Neural cell (in vitro differentiated cells): ENCODE results near the gene PREX1. TPM values are rescaled to one million over a fixed set of nuclear protein-coding genes. Genes with fewer than 3 reads are reported as not detected.

Experiments
- H2AFZ ChIP-seq: fragments of 200-600, 300-800 bp; sonication (generic), shearing (Covaris generic); 2 replicates; pipeline ENCODE4 v1.6.0; 2014; ENCODE audit warnings: low read depth, mild to moderate bottlenecking, antibody characterized with exemption, low read length, moderate library complexity
- H3F3A ChIP-seq: fragments of 200-600 bp; shearing (Covaris generic); 2 replicates; pipeline ENCODE4 v1.6.1; 2016; ENCODE audit warnings: mild to moderate bottlenecking, moderate library complexity, mixed read lengths, antibody characterized with exemption, low read length; ENCODE audit not compliant: insufficient read depth, poor library complexity, severe bottlenecking
- H3K27ac ChIP-seq: fragments of 200-600, 300-800 bp; sonication (generic), shearing (Covaris generic); 2 replicates; pipeline ENCODE4 v1.5.1; 2014; ENCODE audit warnings: mild to moderate bottlenecking, low read length, moderate library complexity
- H3K27me3 ChIP-seq: fragments of 300-800, 200-600 bp; sonication (generic), shearing (Covaris generic); 2 replicates; pipeline ENCODE4 v1.6.0; 2014; ENCODE audit warnings: mild to moderate bottlenecking, low read depth, low read length, moderate library complexity; ENCODE audit not compliant: insufficient read depth
- H3K36me3 ChIP-seq: fragments of 300-800, 200-600 bp; sonication (generic), shearing (Covaris generic); 2 replicates; pipeline ENCODE4 v1.5.1; 2014; ENCODE audit warnings: mild to moderate bottlenecking, antibody characterized with exemption, low read length, moderate library complexity; ENCODE audit not compliant: insufficient read depth
- H3K4me2 ChIP-seq: fragments of 300-800, 200-600 bp; sonication (generic), shearing (Covaris generic); 2 replicates; pipeline ENCODE4 v1.6.0; 2014; ENCODE audit warnings: mild to moderate bottlenecking, low read length
- H3K4me3 ChIP-seq: fragments of 300-800, 200-600 bp; sonication (generic), shearing (Covaris generic); 2 replicates; pipeline ENCODE4 v1.5.1; 2014; ENCODE audit warnings: mild to moderate bottlenecking, low read length, moderate library complexity
- H3K79me2 ChIP-seq: fragments of 200-600 bp; shearing (Covaris generic); replicated peaks from 2 replicates; pipeline ENCODE4 v1.6.0; 2014; ENCODE audit warnings: mild to moderate bottlenecking, low read length, moderate library complexity; ENCODE audit not compliant: insufficient read depth
- H3K9ac ChIP-seq: fragments of 300-800, 200-600 bp; sonication (generic), shearing (Covaris generic); 2 replicates; pipeline ENCODE4 v1.6.1; 2016; ENCODE audit warnings: mild to moderate bottlenecking, low read length, mixed read lengths
- H3K9me2 ChIP-seq: fragments of 200-600 bp; shearing (Covaris generic); 2 replicates; pipeline ENCODE4 v1.6.1; 2016; ENCODE audit warnings: mild to moderate bottlenecking, low read length, mixed read lengths; ENCODE audit not compliant: insufficient read depth
- H3K9me3 ChIP-seq: fragments of 200-600, 300-800 bp; sonication (generic), shearing (Covaris generic); 2 replicates; pipeline ENCODE4 v1.6.1; 2016; ENCODE audit warnings: mild to moderate bottlenecking, mixed run types, low read length, moderate library complexity, mixed read lengths
- H4K20me1 ChIP-seq: fragments of 200-600 bp; shearing (Covaris generic); 2 replicates; pipeline ENCODE4 v1.6.1; 2016; ENCODE audit warnings: mild to moderate bottlenecking, mixed run types; ENCODE audit not compliant: insufficient read depth
- EP300 ChIP-seq: fragments of 450-650 bp; conservative IDR thresholded peaks from 2 replicates; pipeline ENCODE4 v1.6.1; 2014; ENCODE audit warnings: antibody characterized with exemption, mild to moderate bottlenecking, moderate library complexity; ENCODE audit not compliant: poor library complexity, severe bottlenecking
- EZH2 ChIP-seq: fragments of 200-600, 300-800 bp; shearing (Covaris generic), sonication (generic); IDR thresholded peaks from 2 replicates; pipeline ENCODE4 v1.6.1; 2014; ENCODE audit warnings: antibody characterized with exemption, low read length, borderline replicate concordance, mild to moderate bottlenecking; ENCODE audit not compliant: insufficient read depth, poor library complexity, severe bottlenecking
- MXI1 ChIP-seq: fragments of 450-650 bp; conservative IDR thresholded peaks from 2 replicates; pipeline ENCODE4 v1.6.1; 2014; ENCODE audit warnings: antibody characterized with exemption, mild to moderate bottlenecking; ENCODE audit not compliant: poor library complexity, severe bottlenecking
- POLR2AphosphoS5 ChIP-seq: IDR thresholded peaks from 2 replicates; pipeline ENCODE4 v1.6.1; 2012
- RAD21 ChIP-seq: fragments of 450-650 bp; conservative IDR thresholded peaks from 2 replicates; pipeline ENCODE4 v1.6.1; 2014; ENCODE audit warnings: antibody characterized with exemption, mild to moderate bottlenecking, moderate library complexity
- TAF1 ChIP-seq: IDR thresholded peaks from 2 replicates; pipeline ENCODE4 v1.6.1; 2012; ENCODE audit warnings: low read depth
- polyA plus RNA-seq: library from polyadenylated mRNA; depleted of rRNA; stranded (reverse); fragments of >200 nt; gene quantifications from 2 replicates; pipeline ENCODE4 v1.2.3, GENCODE V29; 2014
- TF ChIP-seq, protein P1 (sequence below): IDR thresholded peaks from 2 replicates; pipeline ENCODE4 v1.6.1; 2012; ENCODE audit warnings: borderline replicate concordance
- TF ChIP-seq, protein P2 (sequence below): fragments of 450-650 bp; IDR thresholded peaks from 2 replicates; pipeline ENCODE4 v1.5.1; 2014; ENCODE audit warnings: antibody characterized with exemption, mild to moderate bottlenecking, moderate library complexity; ENCODE audit not compliant: poor library complexity, severe bottlenecking

Gene PREX1
- polyA plus RNA-seq, 1 donor from 2014 or later: 0.06 TPM

DNA sequence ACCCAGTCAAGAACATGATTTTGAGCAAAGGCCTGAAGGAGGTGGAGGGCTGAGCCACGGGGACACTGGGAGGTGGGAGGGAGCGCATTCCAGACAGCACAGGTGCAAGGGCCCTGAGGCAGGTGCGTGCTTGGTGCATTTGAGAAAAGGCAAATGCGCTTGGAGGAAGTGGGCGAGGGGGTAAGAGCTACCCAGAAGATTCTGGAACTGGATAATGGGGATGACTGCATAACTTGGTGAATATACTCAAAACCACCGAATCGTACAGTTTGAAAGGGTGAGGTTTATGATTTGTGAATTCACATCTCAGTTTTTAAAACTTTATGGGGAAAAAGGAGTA is 9.8 kb downstream of the PREX1 start (continued):
- TF ChIP-seq, protein P1, sequence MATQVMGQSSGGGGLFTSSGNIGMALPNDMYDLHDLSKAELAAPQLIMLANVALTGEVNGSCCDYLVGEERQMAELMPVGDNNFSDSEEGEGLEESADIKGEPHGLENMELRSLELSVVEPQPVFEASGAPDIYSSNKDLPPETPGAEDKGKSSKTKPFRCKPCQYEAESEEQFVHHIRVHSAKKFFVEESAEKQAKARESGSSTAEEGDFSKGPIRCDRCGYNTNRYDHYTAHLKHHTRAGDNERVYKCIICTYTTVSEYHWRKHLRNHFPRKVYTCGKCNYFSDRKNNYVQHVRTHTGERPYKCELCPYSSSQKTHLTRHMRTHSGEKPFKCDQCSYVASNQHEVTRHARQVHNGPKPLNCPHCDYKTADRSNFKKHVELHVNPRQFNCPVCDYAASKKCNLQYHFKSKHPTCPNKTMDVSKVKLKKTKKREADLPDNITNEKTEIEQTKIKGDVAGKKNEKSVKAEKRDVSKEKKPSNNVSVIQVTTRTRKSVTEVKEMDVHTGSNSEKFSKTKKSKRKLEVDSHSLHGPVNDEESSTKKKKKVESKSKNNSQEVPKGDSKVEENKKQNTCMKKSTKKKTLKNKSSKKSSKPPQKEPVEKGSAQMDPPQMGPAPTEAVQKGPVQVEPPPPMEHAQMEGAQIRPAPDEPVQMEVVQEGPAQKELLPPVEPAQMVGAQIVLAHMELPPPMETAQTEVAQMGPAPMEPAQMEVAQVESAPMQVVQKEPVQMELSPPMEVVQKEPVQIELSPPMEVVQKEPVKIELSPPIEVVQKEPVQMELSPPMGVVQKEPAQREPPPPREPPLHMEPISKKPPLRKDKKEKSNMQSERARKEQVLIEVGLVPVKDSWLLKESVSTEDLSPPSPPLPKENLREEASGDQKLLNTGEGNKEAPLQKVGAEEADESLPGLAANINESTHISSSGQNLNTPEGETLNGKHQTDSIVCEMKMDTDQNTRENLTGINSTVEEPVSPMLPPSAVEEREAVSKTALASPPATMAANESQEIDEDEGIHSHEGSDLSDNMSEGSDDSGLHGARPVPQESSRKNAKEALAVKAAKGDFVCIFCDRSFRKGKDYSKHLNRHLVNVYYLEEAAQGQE: no peak
- no peak for TF ChIP-seq POLR2AphosphoS5
- no peak for TF ChIP-seq RAD21

DNA sequence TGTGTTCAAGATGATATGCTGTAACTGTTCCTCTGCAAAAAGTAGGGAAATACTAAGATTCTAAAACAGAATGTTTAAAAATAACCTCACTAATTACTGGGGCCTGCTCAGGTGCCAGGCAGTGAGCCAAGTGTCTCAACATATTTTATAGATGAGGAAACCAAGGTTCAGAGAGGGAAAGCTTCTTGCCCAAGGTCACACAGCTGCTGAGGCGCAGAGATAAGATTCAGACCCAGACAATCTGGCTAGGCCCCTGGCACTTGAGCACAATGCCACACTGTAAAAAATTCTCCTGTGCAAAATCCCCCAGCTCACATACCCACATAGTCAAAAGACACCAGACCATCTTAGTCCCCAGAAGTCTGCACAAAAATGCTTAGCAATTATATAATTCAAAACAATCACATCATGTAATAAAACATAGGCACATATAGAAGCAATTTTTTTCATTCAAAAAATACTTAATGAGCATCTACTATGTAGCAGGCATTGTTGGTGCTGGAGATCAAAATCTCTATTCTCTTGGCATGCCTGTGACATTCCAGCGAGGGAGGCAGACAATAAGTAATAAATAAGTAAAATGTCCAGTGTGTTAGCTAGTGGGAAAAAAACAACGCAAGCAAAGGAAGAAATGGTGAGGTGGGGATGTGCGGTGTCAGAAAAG is 10.3 kb downstream of the PREX1 start:
- H3K9me3 ChIP-seq: no peaks in the 10 kb centered on the region
- H3F3A ChIP-seq: no peaks in the 10 kb centered on the region
- H3K27ac ChIP-seq: no peak overlapping the region
- H2AFZ ChIP-seq: no peak overlapping the region
- H3K9me2 ChIP-seq: no peaks in the 10 kb centered on the region
- H3K27me3 ChIP-seq: no peaks in the 10 kb centered on the region
- no peaks in the 10 kb centered on the region for H4K20me1 ChIP-seq
- H3K36me3 ChIP-seq: no peaks in the 10 kb centered on the region
- H3K4me3 ChIP-seq: no peak overlapping the region
- H3K79me2 ChIP-seq: no peaks in the 10 kb centered on the region
- H3K4me2 ChIP-seq: no peak overlapping the region
- no peak overlapping the region for H3K9ac ChIP-seq
- TF ChIP-seq RAD21 (no peak), EP300 (no peak), EZH2 (no peak), POLR2AphosphoS5 (no peak), TAF1 (no peak), MXI1 (no peak)
- TF ChIP-seq, protein P1: no peak
- TF ChIP-seq, protein P2, sequence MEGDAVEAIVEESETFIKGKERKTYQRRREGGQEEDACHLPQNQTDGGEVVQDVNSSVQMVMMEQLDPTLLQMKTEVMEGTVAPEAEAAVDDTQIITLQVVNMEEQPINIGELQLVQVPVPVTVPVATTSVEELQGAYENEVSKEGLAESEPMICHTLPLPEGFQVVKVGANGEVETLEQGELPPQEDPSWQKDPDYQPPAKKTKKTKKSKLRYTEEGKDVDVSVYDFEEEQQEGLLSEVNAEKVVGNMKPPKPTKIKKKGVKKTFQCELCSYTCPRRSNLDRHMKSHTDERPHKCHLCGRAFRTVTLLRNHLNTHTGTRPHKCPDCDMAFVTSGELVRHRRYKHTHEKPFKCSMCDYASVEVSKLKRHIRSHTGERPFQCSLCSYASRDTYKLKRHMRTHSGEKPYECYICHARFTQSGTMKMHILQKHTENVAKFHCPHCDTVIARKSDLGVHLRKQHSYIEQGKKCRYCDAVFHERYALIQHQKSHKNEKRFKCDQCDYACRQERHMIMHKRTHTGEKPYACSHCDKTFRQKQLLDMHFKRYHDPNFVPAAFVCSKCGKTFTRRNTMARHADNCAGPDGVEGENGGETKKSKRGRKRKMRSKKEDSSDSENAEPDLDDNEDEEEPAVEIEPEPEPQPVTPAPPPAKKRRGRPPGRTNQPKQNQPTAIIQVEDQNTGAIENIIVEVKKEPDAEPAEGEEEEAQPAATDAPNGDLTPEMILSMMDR: no peak
